ENCODE data around the gene CLCA2. TPM values are rescaled to one million over a fixed set of nuclear protein-coding genes. Genes with fewer than 3 reads are reported as not detected.
"Not testable (repeated sequence)": the region's sequence is repeated elsewhere in the genome, so short reads cannot be mapped to it uniquely, and the experiment has no call there.

CLCA2 gene
- total and polyA plus RNA-seq, 2 experiments from 2014 or later: 0.14 to 0.22 TPM

GRCh38 chr1:86498281-86498680 lies 74.3 kb downstream of the CLCA2 start:
- Histone ChIP-seq H3K79me2 (ENCODE audit: insufficient read depth) (no peaks in the 10 kb centered on the region), H3F3A (ENCODE audit: insufficient read depth) (peaks cover 9% of the 10 kb centered on the region), H3K4me2 (ENCODE audit: unreplicated experiment) (no peak overlapping the region), H3K4me1 (ENCODE audit: insufficient read depth) (no peaks in the 10 kb centered on the region), H3K9me2 (ENCODE audit: insufficient read depth) (no peaks in the 10 kb centered on the region), H3K9me3 (ENCODE audit: low read depth) (no peaks in the 10 kb centered on the region), H4K20me1 (ENCODE audit: insufficient read depth) (no peaks in the 10 kb centered on the region), H2AFZ (no peak overlapping the region), H3K36me3 (ENCODE audit: low read depth) (no peaks in the 10 kb centered on the region), H3K9ac (no peak overlapping the region), H3K27ac (no peak overlapping the region), H3K4me3 (no peak overlapping the region), H3K27me3 (replicated peaks; ENCODE audit: insufficient read depth) (no peaks in the 10 kb centered on the region)
- DNase-seq: no peak
- in situ Hi-C loops (cut with MboI): no loop called here
- 94% methylated on average over 3 of the region's 3 CpGs for WGBS, 2 experiments (ENCODE audit: low coverage in 1 of 2, low lambda C conversion rate in 2 of 2, missing lambda C conversion rate in 2 of 2)
- TF ChIP-seq EZH2phosphoT487 (IDR thresholded peaks at IDR 0.05; ENCODE audit: insufficient read depth, low read depth) (no peak), EZH2 (IDR thresholded peaks at IDR 0.05; ENCODE audit: insufficient read depth, poor library complexity, severe bottlenecking) (no peak)

DNA sequence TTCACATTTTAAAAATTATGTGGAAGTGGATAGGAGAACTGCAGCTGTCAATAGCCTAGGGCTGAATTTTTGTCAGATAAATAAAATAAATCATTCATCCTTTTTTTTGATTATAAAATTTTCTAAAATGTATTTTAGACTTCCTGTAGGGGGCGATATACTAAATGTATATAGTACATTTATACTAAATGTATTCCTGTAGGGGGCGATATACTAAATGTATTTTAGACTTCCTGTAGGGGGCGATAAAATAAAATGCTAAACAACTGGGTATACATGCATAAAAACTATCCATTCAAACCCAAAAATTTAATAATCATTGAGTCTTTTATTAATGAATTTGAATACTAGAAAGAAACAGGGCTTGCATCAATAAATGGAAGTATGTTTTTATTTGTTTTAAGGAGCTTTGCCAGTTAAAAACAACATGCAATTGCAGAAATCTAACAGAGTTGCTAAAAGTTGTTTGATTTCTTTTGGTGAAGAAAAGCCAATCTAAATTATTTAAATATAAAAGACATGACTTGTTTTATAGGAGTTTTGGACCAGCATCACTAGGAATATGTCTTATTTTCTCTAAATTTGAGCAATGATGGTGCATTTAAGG lies 76.1 kb downstream of the CLCA2 start:
- Histone ChIP-seq H4K20me1 (ENCODE audit: insufficient read depth) (no peaks in the 10 kb centered on the region), H3K79me2 (ENCODE audit: insufficient read depth) (no peaks in the 10 kb centered on the region), H3F3A (ENCODE audit: insufficient read depth) (peaks cover 15% of the 10 kb centered on the region), H3K9me3 (ENCODE audit: low read depth) (no peaks in the 10 kb centered on the region), H3K4me1 (ENCODE audit: insufficient read depth) (peaks cover 4% of the 10 kb centered on the region), H3K9me2 (ENCODE audit: insufficient read depth) (no peaks in the 10 kb centered on the region), H3K4me2 (ENCODE audit: unreplicated experiment) (no peak overlapping the region), H3K27ac (no peak overlapping the region), H2AFZ (0 out of 2 replicates have a peak overlapping the region, but pooled peaks have one; percentile 46), H3K27me3 (replicated peaks; ENCODE audit: insufficient read depth) (no peaks in the 10 kb centered on the region), H3K4me3 (no peak overlapping the region), H3K9ac (no peak overlapping the region), H3K36me3 (ENCODE audit: low read depth) (no peaks in the 10 kb centered on the region)
- in situ Hi-C loops (cut with MboI): loop anchor here (10.0 to 25.0 kb wide), 2 partner anchors 115 to 587 kb away; no protein-coding TSS in a partner anchor
- TF ChIP-seq EZH2phosphoT487 (IDR thresholded peaks at IDR 0.05; ENCODE audit: insufficient read depth, low read depth) (no peak), EZH2 (IDR thresholded peaks at IDR 0.05; ENCODE audit: insufficient read depth, poor library complexity, severe bottlenecking) (no peak)
- 1% methylated on average over 3 of the region's 3 CpGs for WGBS, 2 experiments (ENCODE audit: low coverage in 1 of 2, low lambda C conversion rate in 2 of 2, missing lambda C conversion rate in 2 of 2)
- peak; percentile 90 for DNase-seq

DNA sequence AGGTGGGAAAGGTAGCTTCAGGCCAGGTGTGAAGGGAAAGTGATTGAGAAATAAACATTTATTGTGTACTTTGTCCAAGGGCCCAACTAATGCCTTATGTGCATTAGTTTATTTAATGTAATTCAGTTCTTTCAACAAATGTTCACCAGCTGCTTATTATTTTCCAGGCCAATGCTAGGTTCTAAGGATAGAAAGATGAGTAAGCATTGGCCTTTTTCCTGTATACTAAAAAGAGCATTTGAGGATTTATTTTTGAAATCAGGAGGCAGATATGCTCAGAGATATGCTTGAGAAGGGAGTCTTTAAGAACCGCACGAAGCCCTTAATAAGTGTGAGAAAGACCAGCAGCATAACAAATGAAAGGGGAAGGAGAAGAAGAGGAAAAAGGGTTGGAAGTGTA lies 76.7 kb downstream of the CLCA2 start:
- H3K4me3 ChIP-seq: no peak overlapping the region
- DNase-seq: peak; percentile 26
- H2AFZ ChIP-seq: 0 out of 2 replicates have a peak overlapping the region, but pooled peaks have one; percentile 46
- H3K9me3 ChIP-seq (ENCODE audit: low read depth): no peaks in the 10 kb centered on the region
- H3K27ac ChIP-seq: no peak overlapping the region
- peaks cover 21% of the 10 kb centered on the region for H3F3A ChIP-seq (ENCODE audit: insufficient read depth)
- H4K20me1 ChIP-seq (ENCODE audit: insufficient read depth): no peaks in the 10 kb centered on the region
- TF ChIP-seq EZH2 (IDR thresholded peaks at IDR 0.05; ENCODE audit: insufficient read depth, poor library complexity, severe bottlenecking) (no peak), EZH2phosphoT487 (IDR thresholded peaks at IDR 0.05; ENCODE audit: insufficient read depth, low read depth) (no peak)
- H3K27me3 ChIP-seq (replicated peaks; ENCODE audit: insufficient read depth): no peaks in the 10 kb centered on the region
- no peaks in the 10 kb centered on the region for H3K9me2 ChIP-seq (ENCODE audit: insufficient read depth)
- H3K4me2 ChIP-seq (ENCODE audit: unreplicated experiment): no peak overlapping the region
- H3K4me1 ChIP-seq (ENCODE audit: insufficient read depth): peaks cover 10% of the 10 kb centered on the region
- H3K79me2 ChIP-seq (ENCODE audit: insufficient read depth): no peaks in the 10 kb centered on the region
- 15 to 25% methylated on average over 2 of the region's 2 CpGs for WGBS, 2 experiments (ENCODE audit: low coverage in 1 of 2, low lambda C conversion rate in 2 of 2, missing lambda C conversion rate in 2 of 2)
- no peak overlapping the region for H3K9ac ChIP-seq
- H3K36me3 ChIP-seq (ENCODE audit: low read depth): no peaks in the 10 kb centered on the region
- in situ Hi-C loops (cut with MboI): loop anchor here (10.0 to 25.0 kb wide), 2 partner anchors 116 to 587 kb away; no protein-coding TSS in a partner anchor

DNA sequence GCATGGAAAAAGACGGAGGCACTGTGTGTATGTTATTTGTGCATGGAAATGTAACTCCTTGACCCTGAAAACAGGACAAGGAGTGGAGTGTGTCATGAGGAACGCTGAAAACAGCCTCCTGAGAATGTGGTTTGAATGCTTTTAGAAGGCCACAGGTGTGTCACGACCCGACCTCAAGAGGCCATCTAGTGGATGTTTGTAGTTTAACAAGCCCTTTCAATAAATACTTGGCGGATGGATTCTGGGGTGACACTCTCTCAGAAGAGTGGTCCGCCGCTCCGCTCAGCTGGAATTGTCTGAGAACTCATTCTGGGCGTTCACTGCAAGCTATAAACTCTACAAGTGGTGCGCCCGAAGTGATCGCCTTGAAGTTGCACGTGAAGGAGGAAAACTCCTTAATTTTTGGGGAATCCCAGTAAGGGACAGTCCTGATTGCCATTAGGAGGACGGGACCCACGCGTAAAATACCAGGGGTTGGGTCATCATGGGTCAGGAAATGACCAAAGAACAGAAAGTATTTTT lies 78.2 kb downstream of the CLCA2 start:
- peak; percentile 32 for DNase-seq
- not testable (repeated sequence) for H3K9me3 ChIP-seq (ENCODE audit: low read depth); H3K4me3 ChIP-seq; H3K9ac ChIP-seq; H3K79me2 ChIP-seq (ENCODE audit: insufficient read depth); H3K27me3 ChIP-seq (replicated peaks; ENCODE audit: insufficient read depth); H2AFZ ChIP-seq; H4K20me1 ChIP-seq (ENCODE audit: insufficient read depth); H3K27ac ChIP-seq; H3K36me3 ChIP-seq (ENCODE audit: low read depth); H3K9me2 ChIP-seq (ENCODE audit: insufficient read depth); H3K4me2 ChIP-seq (ENCODE audit: unreplicated experiment)
- Histone ChIP-seq H3K4me1 (ENCODE audit: insufficient read depth) (peaks cover 11% of the 10 kb centered on the region), H3F3A (ENCODE audit: insufficient read depth) (peaks cover 23% of the 10 kb centered on the region)
- in situ Hi-C loops (cut with MboI): loop anchor here (10.0 to 25.0 kb wide), 2 partner anchors 117 to 585 kb away; no protein-coding TSS in a partner anchor
- 73% methylated on average over 16 of the region's 16 CpGs for WGBS, 2 experiments (ENCODE audit: low coverage in 1 of 2, low lambda C conversion rate in 2 of 2, missing lambda C conversion rate in 2 of 2)

All from GM23248 (cell line).